DMS153 (cell line): ENCODE measurements around the gene DCAF15.
"Not testable (repeated sequence)": the region's sequence is repeated elsewhere in the genome, so short reads cannot be mapped to it uniquely, and the experiment has no call there.

Source experiments
- DNase-seq: peaks from one replicate; lab custom pipeline; 2025; lab: John Stamatoyannopoulos, UW

The DCAF15 gene

GRCh38 chr19:13959962-13960862 is 7.9 kb downstream of the DCAF15 start:
- no peak for DNase-seq

DNA sequence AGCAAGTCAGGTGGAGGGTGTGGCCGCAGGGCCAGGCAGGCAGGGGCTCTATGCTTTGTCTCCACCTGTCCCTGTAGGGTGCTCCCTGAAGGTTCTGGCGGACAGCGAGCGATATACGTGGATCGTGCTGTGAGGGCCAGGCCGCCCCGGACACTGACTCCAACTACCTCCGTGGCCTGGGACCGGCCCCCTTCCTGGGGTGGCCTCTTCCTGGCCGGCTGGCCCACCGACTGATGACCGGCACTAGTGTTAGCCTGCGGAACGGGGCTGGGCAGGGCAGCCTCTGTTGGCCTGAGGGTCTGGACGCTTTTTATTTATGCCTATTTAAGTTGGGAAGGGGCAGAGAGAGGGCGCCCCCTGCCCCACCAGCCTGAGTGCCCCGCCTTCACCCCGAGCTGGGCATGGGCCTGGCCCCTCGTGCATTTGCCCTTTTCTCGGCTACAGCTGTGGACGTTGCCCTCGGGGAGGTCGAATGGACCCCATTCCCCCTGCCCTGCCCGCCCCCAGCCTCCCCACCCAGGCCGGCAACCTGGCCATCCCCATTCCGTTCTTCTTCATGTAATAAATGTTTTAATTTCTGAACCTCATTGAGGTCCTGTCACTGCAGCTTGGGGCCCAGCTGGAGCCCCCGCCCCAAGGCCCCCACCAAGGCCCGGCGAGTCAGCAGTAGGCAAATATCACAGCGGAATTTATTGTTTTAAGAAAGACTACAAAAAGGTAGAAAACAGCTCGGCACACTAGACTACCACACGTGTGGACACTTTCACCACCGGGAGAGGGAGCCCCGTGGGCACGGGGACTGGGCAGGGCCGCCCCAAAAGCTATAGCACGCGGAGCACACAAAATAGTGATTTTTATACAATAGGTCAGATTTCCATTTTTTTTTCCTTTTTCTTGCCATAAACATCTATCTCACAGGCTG is 8.8 kb downstream of the DCAF15 start:
- no peak for DNase-seq

GRCh38 chr19:13961826-13962698 is 9.8 kb downstream of the DCAF15 start:
- DNase-seq, result no peak

DNA sequence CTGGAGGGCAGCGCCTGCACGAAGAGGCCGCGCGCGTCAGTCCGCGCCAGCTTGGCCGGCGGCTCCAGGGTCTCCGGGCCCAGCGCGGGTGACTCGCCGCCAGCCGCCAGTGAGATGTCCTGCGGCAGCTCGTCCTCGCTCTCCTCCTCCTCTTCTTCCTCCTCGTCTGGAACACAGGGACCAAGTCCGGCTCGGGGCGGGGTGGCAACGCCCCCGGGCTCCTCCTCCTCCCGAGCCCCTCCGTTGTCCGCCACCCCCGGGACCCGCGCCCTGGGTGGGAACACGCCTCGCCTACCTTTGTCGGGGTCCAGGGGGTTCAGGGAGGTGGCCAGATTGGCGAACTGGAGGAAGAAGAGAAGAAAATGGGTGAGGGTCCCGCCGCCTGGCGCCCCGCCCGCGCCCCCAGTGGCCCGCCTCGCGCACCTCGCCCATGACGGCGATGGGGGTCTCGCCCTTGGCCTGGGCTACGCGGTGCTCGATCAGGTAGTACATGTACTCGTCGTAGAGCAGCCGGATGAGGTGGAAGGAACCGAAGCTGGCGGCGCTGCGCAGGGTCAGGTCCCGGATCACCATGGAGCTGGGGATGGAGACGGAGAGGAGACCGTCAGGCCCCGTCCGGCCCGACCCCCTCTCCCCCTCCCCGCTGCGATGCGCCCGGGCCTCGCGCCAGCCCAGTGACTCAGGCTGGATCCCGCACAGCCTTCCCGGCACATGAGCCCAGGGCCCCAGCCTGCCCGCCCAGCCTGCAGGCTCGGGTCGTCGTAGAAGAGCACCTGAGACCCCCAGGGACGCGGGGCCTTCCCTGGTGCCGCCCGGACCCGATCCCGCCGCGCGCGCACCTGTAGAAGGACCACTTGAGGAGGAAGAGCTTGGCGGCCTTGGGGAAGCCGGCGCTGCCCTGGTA is 10.6 kb downstream of the DCAF15 start:
- DNase-seq, result no peak

- DNase-seq, result no peak
These were observed 11.3 kb downstream of the DCAF15 start for GRCh38 chr19:13963603-13964105.

- DNase-seq, result no peak
These were observed 12.5 kb downstream of the DCAF15 start for GRCh38 chr19:13964776-13965175.

GRCh38 chr19:13965377-13965896 is 13.1 kb downstream of the DCAF15 start:
- no peak for DNase-seq

DNA sequence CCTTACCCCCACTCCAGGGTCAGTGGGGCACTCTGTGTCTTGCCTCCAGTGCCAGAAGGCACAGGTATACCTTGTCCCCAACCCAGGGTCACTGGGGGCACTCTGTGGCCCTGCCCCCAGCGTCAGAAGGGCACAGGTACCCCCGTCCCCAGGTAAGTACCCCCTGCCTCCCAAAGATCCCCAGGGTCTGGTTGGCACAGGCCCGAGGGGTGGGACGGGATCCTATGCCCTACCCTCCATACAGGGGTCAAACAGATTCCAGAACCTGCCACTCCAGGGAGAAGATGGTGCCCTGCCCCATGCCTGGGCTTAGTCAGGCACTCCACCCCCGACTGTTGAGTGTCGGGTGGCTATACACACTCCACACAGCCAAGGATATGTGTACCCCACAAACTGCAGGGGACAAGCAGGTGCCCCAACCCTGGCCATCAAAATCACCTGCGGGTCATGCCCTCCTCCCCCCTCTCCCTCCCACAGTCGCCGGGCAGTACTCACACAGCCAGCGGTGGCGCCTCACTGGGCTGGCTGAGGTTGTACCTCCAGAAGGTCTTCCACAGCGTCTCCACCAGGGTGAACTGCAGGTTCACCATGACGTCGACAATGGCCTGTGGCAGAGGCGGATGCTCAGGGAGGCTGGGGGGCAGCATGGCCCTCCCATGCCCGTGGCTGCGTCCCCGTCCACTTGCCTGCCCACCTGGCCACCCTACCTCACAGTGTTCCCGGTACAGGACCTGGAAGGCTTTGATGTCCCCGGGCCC is 13.8 kb downstream of the DCAF15 start:
- DNase-seq, result no peak

GRCh38 chr19:13966684-13967128 is 14.4 kb downstream of the DCAF15 start:
- no peak for DNase-seq

GRCh38 chr19:13967206-13967605 is 14.9 kb downstream of the DCAF15 start:
- not testable (repeated sequence) for DNase-seq

GRCh38 chr19:13968383-13968935 is 16.1 kb downstream of the DCAF15 start:
- no peak for DNase-seq

DNA sequence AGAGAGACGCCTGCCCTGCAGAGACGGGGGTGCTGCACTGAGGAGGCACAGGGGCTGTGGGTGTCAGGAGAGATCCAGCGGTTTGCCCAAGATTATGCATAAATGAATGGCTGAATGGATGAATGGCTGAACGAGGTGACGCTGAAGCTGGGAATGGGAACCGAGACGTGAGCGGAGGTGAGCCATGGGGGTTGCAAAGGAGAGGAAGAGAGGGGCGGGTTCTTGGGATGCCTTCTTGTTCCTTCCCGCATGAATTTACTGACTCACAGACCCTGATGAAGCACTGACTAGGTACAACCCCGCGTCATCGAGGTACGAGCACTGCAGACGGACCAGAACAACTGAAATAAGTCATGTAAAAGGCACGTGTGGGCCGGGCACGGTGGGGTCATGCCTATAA is 16.7 kb downstream of the DCAF15 start:
- DNase-seq, result no peak

GRCh38 chr19:13969897-13970296 is 17.6 kb downstream of the DCAF15 start:
- DNase-seq, result no peak

- DNase-seq, result not testable (repeated sequence)
These were observed 19.6 kb downstream of the DCAF15 start for GRCh38 chr19:13971868-13972267.

DNA sequence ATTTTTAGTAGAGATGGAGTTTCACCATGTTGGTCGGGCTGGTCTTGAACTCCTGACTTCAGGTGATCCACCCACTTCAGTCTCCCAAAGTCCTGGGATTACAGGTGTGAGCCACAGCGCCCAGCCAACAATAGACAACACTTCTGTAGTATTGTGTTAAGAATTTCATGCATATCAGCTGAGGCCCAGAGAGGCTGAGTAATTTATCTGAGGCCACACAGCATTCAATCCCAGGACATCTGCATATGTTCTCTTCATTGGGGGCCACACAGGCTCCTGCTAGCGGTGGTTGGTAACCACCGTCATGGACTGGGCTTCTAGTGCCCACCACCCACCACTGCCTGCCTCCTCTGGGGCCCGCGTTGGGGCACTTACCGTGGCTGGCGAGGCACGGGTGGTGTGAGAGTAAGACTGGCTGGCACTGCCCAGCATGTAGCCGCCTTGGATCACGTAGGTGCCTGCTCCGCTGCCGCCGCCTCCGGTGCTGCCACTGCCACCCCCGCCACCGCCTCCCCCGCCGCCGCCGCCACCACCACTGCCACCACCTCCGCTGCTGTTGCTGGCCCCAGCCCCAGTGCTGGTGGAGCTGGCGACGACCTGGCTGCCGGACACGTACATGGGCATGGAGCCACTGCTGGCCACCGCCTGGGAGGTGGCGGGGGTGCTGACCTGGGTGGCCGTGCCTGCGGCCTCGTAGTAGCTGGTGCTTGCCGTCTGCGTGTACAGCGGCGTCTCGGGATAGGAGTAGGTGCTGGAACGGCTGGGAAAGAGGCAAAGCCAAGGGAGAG is 20.3 kb downstream of the DCAF15 start:
- no peak for DNase-seq

DNA sequence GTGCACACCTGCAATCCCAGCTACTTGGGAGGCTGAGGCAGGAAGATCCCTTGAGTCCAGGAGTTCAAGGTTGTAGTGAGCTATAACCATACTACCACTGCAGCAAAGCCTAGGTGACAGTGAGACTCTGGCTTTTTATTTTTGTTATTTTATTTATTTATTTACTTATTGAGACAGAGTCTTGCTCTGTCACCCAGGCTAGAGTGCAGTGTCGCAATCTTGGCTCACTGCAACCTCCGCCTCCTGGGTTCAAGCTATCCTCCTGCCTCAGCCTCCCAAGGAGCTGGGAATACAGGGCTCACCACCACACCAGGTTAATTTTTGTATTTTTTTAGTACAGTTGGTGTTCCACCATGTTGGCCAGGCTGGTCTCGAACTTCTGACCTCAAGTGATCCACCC is 21.2 kb downstream of the DCAF15 start:
- not testable (repeated sequence) for DNase-seq

GRCh38 chr19:13974073-13974472 is 21.8 kb downstream of the DCAF15 start:
- peak; percentile 91 for DNase-seq

DNA sequence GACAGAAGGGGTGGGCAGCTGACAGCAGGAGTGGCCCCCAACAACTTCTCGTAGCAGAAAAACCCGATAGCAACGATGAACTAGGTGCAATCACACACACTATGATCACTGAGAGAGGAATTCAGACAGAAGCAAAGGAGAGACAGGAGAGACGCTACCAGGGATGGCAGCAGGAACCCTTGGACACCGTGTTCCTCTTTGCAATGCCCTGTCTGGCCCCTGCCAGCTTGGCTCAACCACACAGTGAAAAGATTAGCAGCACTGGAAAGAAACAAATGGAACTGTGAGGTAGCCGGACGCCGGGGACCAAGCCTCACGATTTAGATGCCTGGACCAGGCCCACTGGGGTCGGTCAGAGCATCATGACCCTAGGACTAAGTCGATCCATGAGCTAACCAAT is 23.6 kb downstream of the DCAF15 start:
- DNase-seq, result no peak
